ENCODE results near the gene MARK3. TPM values are rescaled to one million over a fixed set of nuclear protein-coding genes. Genes with fewer than 3 reads are reported as not detected.

The MARK3 gene
- 10 to 100 TPM; 76.8 to 86.7 TPM for total RNA-seq

DNA sequence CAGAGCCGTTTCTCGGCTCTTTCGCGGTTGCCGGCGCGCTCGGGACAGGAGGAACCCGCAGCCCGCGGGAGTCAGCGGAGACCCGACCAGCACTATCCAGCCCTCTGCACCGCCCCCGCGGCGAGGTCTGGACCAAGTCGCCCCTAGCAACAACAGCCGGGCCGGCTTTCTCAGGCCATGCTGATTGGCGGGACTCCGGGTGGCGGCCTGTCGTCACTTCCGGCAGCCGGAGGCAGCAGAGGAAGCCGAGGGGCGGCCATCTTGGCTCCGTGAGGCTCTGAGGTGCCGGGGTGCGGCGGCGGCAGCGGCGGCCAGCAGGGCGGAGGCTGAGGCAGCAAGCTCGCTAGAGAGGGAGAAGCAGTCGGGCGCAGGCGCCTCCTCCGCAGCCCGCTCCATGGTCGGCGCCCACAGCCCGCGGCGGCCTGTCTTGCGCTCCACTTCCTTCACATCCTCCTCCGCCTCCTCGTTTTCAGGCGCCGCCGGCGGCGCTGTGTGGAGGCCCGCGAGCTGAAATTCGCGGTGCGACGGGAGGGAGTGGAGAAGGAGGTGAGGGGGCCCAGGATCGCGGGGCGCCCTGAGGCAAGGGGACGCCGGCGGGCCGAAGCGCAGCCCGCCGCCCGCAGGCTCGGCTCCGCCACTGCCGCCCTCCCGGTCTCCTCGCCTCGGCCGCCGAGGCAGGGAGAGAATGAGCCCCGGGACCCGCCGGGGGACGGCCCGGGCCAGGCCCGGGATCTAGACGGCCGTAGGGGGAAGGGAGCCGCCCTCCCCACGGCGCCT, at the start of gene MARK3:
MARK3 (plus strand) TSS at position 264 of the 777 bp plus-strand sequence. CDS start 615 bp downstream, outside the sequence.
- Mint-ChIP-seq H3K4me3 (peak within 1 kb of the TSS; percentile 98), H3K36me3 (ENCODE audit: low read depth) (peaks cover 16% of the 10 kb centered on the region), H3K4me1 (ENCODE audit: low read depth) (peaks cover 35% of the 10 kb centered on the region), H3K27ac (peak within 1 kb of the TSS; percentile 97), H3K27me3 (ENCODE audit: low read depth) (peaks cover 8% of the 10 kb centered on the region), H3K9me3 (ENCODE audit: insufficient read depth) (no peaks in the 10 kb centered on the region)
- peak; percentile 97 for DNase-seq
- CTCF ChIA-PET: interaction anchor here (0.7 kb wide), 1 partner anchor 13 kb away, joined by 3 read pairs; no protein-coding TSS in a partner anchor
- POLR2A ChIA-PET: interaction anchor here (0.7 to 2.4 kb wide), 2 partner anchors 41 to 51 kb away, joined by 3 to 12 read pairs; partner anchors contain the start of gene EIF5
- ATAC-seq: peak; percentile 91

DNA sequence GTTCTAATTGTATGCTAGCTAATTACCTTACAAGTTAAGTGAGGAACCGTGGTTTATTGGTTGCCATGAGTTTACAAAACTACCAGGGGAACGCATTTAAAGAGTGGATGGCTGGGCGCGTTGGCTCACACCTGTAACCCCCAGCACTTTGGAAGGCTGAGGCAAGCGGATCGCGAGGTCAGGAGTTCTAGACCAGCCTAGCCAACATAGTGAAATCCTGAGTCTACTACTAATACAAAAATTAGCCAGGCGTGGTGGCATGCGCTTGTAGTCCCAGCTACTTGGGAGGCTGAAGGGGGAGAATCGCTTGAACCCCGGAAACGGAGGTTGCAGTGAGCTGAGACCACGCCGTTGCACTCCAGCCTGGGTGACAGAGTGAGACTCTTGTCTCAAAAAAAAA, 49.0 kb upstream of the MARK3 start:
- ChIA-PET CTCF (interaction anchor here (1.3 to 4.3 kb wide), 3 partner anchors 18 to 55 kb away, joined by 3 to 24 read pairs (median 14); no protein-coding TSS in a partner anchor), POLR2A (interaction anchor here (0.6 to 1.5 kb wide), 3 partner anchors 50 to 1370 kb away, joined by 3 to 4 read pairs (median 3); no protein-coding TSS in a partner anchor)
- Mint-ChIP-seq H3K9me3 (ENCODE audit: insufficient read depth) (no peaks in the 10 kb centered on the region), H3K4me1 (ENCODE audit: low read depth) (peaks cover 38% of the 10 kb centered on the region), H3K4me3 (peak overlapping the region; percentile 82), H3K27ac (peak overlapping the region; percentile 33), H3K27me3 (ENCODE audit: low read depth) (no peaks in the 10 kb centered on the region), H3K36me3 (ENCODE audit: low read depth) (peaks cover 65% of the 10 kb centered on the region)
- DNase-seq (no peak), ATAC-seq (no peak)

DNA sequence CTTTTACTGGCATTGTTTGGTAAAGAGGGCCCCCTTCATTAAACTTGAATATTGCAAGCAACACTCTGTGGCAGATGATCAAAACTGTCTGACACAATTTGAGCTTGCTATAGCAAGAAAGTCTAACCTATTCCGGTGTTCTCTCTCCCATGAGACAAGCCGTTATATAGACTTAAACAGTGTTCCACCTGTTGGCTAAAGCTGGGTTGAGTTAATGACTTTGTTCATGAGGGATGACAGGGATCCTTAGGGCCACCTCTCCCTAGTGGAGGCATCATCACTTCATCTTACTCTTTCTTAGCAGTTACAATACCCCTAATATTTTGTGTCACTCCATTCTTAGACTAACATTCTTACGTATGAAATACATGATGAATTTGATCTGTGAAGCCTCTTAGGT, 47.4 kb upstream of the MARK3 start:
- no peaks in the 10 kb centered on the region for H3K9me3 Mint-ChIP-seq (ENCODE audit: insufficient read depth)
- no peak overlapping the region for H3K4me3 Mint-ChIP-seq
- ATAC-seq (no peak), DNase-seq (no peak)
- H3K27ac Mint-ChIP-seq: peak overlapping the region; percentile 27
- ChIA-PET CTCF (interaction anchor here (4.3 kb wide), 1 partner anchor 53 kb away, joined by 24 read pairs; no protein-coding TSS in a partner anchor), POLR2A (interaction anchor here (0.7 kb wide), 2 partner anchors 8 to 100 kb away, joined by 3 read pairs; no protein-coding TSS in a partner anchor)
- peaks cover 81% of the 10 kb centered on the region for H3K36me3 Mint-ChIP-seq (ENCODE audit: low read depth)
- no peaks in the 10 kb centered on the region for H3K27me3 Mint-ChIP-seq (ENCODE audit: low read depth)
- H3K4me1 Mint-ChIP-seq (ENCODE audit: low read depth): peaks cover 34% of the 10 kb centered on the region

DNA sequence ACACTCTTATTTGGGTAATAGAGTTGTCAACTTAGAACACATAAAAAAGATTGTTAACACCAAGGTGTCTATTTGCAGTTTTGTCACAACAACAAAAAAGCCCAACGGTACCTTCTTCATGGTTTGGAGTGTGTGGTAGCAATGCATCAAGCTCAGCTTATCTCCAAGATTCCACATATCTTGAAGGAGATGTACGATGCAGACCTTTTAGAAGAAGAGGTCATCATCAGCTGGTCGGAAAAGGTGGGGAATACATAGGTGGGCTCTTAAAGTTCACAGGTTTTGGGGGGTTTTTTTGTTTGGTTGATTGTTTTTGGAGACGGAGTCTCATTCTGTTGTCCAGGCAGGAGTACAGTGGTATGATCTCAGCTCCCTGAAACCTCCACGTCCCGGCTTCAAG, 45.7 kb upstream of the MARK3 start:
- Mint-ChIP-seq H3K36me3 (ENCODE audit: low read depth) (peaks cover 95% of the 10 kb centered on the region), H3K4me3 (no peak overlapping the region), H3K4me1 (ENCODE audit: low read depth) (peaks cover 34% of the 10 kb centered on the region), H3K27me3 (ENCODE audit: low read depth) (no peaks in the 10 kb centered on the region), H3K9me3 (ENCODE audit: insufficient read depth) (no peaks in the 10 kb centered on the region), H3K27ac (peak overlapping the region; percentile 49)
- no peak for ATAC-seq
- POLR2A ChIA-PET: interaction anchor here (0.6 to 1.1 kb wide), 2 partner anchors 19 to 23 kb away, joined by 3 read pairs; no protein-coding TSS in a partner anchor
- DNase-seq: no peak
- CTCF ChIA-PET: interaction anchor here (1.1 to 4.3 kb wide), 2 partner anchors 39 to 51 kb away, joined by 3 to 24 read pairs; no protein-coding TSS in a partner anchor

DNA sequence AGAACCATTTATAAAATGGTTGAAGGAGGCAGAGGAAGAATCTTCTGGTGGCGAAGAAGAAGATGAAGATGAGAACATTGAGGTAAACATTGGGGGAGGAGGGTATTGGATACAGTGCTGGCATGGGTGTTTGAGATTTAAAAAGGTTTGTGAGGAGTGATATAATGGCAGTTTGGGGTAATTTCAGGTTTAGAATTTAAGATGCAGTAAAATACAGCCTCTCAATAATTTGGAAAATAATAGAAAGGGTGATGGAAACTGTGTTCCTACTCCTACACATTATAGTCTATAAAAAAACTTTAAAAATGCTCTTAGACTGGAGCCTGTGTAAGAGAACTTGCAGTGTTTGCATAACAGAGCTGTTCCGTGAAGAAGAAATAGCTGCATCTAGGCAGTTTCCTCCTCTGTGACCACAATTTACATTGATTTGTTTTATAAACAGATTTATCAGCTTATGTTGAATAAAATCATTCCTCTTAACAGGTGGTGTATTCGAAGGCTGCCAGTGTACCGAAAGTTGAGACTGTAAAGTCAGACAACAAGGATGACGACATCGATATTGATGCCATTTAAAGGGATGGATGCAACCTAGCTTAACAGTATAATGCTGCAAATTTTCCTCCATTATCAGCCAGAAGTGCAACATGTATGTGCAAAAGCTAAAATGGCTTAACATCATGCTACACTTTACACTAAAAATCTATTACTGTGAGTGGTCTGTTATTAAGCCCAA, 44.6 kb upstream of the MARK3 start:
- H3K4me3 Mint-ChIP-seq: no peak overlapping the region
- ATAC-seq: no peak

DNA sequence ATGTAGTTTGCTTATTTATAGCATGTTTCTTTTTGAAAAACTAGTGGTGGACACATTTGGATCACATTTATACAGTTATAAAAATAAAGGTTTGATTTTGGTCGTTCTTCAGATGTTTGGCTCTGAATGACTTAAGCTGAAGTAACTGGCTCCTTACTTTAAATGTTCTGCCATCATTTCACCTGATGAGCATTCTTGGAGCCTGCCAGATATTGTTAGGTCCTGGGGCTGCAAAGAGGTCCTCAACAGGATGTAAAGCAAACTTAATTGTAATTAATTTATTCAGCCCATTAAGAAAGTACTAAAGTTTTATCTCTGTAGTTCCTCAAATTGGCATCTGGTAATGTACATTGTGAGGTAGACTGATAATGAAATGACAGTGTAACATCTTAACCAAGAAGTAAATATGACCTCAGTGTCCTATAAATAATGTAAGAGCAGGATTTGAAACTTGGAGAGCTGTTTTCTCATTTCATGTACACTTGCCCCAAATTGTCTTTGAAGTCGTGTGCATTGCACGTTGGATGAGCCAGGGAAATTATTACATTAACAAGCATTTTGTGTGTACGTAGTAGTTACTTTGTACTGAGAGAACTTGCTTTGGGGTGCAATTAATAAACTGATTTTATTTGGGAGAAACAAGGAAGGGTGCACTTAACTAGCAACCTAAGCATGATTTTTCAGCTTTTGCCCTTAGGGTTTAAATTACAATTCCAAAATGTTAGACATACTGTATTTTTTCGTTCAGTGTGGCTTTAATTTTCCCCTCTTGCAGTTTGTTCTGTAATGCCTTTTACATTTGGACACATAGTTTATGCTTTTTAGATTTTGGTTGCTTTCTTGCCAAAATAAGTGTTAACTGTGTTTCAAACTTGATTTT, 43.7 kb upstream of the MARK3 start:
- Mint-ChIP-seq H3K4me1 (ENCODE audit: low read depth) (peaks cover 22% of the 10 kb centered on the region), H3K9me3 (ENCODE audit: insufficient read depth) (no peaks in the 10 kb centered on the region), H3K27me3 (ENCODE audit: low read depth) (no peaks in the 10 kb centered on the region), H3K27ac (no peak overlapping the region), H3K36me3 (ENCODE audit: low read depth) (peaks cover 84% of the 10 kb centered on the region), H3K4me3 (no peak overlapping the region)
- ChIA-PET POLR2A (interaction anchor here (1.1 kb wide), 1 partner anchor 74 kb away, joined by 4 read pairs; no protein-coding TSS in a partner anchor), CTCF (interaction anchor here (1.2 kb wide), 1 partner anchor 49 kb away, joined by 3 read pairs; no protein-coding TSS in a partner anchor)
- ATAC-seq: no peak
- no peak for DNase-seq

More for the DNA sequence above, 44.6 kb upstream of the MARK3 start:
- no peak for DNase-seq
- ChIA-PET CTCF (interaction anchor here (0.9 to 4.3 kb wide), 4 partner anchors 38 to 53 kb away, joined by 3 to 24 read pairs (median 3); no protein-coding TSS in a partner anchor), POLR2A (no interaction called here)
- Mint-ChIP-seq H3K4me1 (ENCODE audit: low read depth) (peaks cover 31% of the 10 kb centered on the region), H3K27me3 (ENCODE audit: low read depth) (no peaks in the 10 kb centered on the region), H3K36me3 (ENCODE audit: low read depth) (peaks cover 92% of the 10 kb centered on the region), H3K27ac (no peak overlapping the region), H3K9me3 (ENCODE audit: insufficient read depth) (no peaks in the 10 kb centered on the region)

DNA sequence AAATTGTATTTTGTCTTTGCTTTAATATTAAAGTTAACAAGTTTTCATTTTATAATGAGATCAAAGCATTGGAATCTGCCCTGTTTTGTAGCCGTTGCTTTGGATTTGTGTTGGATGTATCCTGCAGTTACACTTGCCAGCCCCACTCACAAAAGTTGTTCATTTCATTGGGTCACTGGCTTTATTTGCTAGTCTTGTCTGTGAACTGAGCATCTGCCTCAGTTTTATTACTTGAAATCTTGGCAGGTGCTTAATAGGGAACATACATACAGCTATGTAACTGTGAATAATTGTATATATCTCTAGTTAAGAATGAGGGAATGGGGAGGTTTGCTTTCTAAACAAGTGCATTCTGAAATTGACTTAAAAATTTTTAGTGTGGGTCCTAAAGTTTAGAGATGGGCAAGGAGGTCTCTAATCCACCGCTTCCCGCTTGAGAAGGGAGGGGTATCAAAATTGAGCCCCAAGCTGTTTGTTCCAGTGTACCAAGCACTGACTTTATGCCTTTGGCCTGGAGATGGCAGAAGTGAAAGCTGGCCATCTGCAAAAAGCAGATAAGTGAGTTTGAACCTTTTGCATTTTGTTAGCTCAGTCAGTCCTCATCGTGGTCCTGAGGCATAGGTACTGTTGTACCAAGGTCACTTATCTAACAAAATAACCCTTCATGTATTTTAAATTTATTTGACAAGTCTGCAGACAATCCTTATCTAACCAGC, 41.9 kb upstream of the MARK3 start:
- peaks cover 6% of the 10 kb centered on the region for H3K4me1 Mint-ChIP-seq (ENCODE audit: low read depth)
- no peak overlapping the region for H3K27ac Mint-ChIP-seq
- H3K4me3 Mint-ChIP-seq: no peak overlapping the region
- ATAC-seq (no peak), DNase-seq (no peak)
- H3K36me3 Mint-ChIP-seq (ENCODE audit: low read depth): peaks cover 66% of the 10 kb centered on the region
- CTCF ChIA-PET: interaction anchor here (0.9 to 2.1 kb wide), 5 partner anchors 9 to 50 kb away, joined by 3 to 8 read pairs (median 4); partner anchors contain the start of gene EIF5
- no peaks in the 10 kb centered on the region for H3K27me3 Mint-ChIP-seq (ENCODE audit: low read depth)
- POLR2A ChIA-PET: interaction anchor here (2.0 kb wide), 1 partner anchor 9 kb away, joined by 11 read pairs; the partner anchor contains the start of gene EIF5
- no peaks in the 10 kb centered on the region for H3K9me3 Mint-ChIP-seq (ENCODE audit: insufficient read depth)

DNA sequence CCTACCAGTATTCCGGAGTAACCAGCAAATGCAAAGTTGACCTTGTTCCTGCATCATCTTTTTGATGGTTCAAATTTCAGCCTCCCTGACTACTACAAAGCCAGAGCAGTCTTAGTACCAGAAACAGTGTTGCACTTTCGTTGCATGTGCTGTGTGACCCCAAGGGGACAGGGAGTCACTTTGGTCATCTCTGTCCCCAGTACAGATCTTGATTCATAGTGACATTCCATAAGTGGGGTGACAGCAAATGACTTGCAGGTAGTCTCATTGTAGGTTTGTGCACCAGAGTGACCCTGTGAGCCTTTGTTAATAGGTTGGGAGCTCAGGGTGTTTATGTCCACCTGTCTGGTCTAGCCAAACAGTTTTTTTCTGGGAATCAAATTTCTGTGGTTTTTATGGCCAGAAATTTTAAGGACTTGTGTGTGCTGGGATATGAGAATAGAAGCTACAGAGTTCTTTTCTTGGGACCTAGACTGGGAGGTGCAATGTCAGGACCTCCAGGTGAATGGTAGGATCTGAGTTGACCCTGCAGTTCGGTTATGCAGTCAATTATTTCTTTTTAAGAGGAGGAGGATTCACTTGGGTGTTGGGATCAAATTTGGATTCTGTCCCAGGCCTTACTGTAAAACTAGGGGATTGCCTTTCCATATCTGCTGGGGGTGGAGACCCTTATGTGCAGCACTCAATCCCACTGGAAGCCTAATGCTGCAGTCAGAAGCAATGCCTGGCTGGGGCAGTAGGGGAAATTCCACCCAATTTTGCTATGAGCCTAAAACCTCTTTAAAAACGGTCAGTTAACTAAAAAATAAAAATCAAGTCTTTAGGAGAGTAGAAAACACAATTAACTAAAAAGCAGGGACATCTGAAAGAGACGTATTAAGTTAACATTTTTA, 41.1 kb upstream of the MARK3 start:
- POLR2A ChIA-PET: interaction anchor here (0.9 to 2.0 kb wide), 3 partner anchors 9 to 41 kb away, joined by 3 to 11 read pairs (median 5); partner anchors contain the start of genes EIF5 and MARK3
- Mint-ChIP-seq H3K9me3 (ENCODE audit: insufficient read depth) (no peaks in the 10 kb centered on the region), H3K4me3 (no peak overlapping the region), H3K36me3 (ENCODE audit: low read depth) (peaks cover 57% of the 10 kb centered on the region), H3K27me3 (ENCODE audit: low read depth) (no peaks in the 10 kb centered on the region), H3K4me1 (ENCODE audit: low read depth) (peaks cover 2% of the 10 kb centered on the region), H3K27ac (no peak overlapping the region)
- ATAC-seq: no peak
- CTCF ChIA-PET: interaction anchor here (0.9 to 2.1 kb wide), 6 partner anchors 10 to 47 kb away, joined by 3 to 8 read pairs (median 6); partner anchors contain the start of gene EIF5
- no peak for DNase-seq

DNA sequence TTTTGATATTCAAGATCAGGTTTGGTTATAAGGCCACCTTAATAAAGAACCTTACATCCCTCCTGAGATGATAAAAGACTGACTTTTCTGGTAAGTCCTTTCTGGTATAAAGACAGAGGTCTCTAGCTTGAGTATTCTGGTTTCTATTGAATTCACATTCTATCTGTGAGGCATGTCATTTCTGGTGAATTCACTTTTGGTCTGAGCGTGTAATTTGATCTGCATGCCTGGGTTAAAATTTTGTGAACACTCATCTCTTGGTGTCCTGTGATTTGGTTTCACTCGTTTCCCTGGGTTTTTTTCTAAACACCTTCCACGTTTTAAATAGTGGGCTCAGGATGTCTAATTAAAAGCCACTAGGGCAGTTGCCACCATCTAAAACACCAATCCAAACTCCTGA, 38.9 kb upstream of the MARK3 start:
- Mint-ChIP-seq H3K4me1 (ENCODE audit: low read depth) (no peaks in the 10 kb centered on the region), H3K36me3 (ENCODE audit: low read depth) (peaks cover 37% of the 10 kb centered on the region), H3K27me3 (ENCODE audit: low read depth) (peaks cover 3% of the 10 kb centered on the region), H3K27ac (no peak overlapping the region), H3K9me3 (ENCODE audit: insufficient read depth) (no peaks in the 10 kb centered on the region), H3K4me3 (no peak overlapping the region)
- DNase-seq: no peak
- no peak for ATAC-seq
- POLR2A ChIA-PET: interaction anchor here (1.1 kb wide), 1 partner anchor 8 kb away, joined by 3 read pairs; no protein-coding TSS in a partner anchor
- CTCF ChIA-PET: no interaction called here

Measured in activated CD8-positive, alpha-beta T cell treated with anti-CD3 and anti-CD28 coated beads, Interleukin-2, amount 10 ng/mL, durations not matched to agents 7 days and 5 days (primary cell).